Measurements from ENCODE around the gene UQCC2. TPM values are rescaled to one million over a fixed set of nuclear protein-coding genes. Genes with fewer than 3 reads are reported as not detected.

The UQCC2 gene
- total and polyA plus RNA-seq, 2 of the 8 experiments (the other 6 are each of a cell fraction or from before 2014, with no cell fraction given) = 52.1 to 104 TPM

DNA sequence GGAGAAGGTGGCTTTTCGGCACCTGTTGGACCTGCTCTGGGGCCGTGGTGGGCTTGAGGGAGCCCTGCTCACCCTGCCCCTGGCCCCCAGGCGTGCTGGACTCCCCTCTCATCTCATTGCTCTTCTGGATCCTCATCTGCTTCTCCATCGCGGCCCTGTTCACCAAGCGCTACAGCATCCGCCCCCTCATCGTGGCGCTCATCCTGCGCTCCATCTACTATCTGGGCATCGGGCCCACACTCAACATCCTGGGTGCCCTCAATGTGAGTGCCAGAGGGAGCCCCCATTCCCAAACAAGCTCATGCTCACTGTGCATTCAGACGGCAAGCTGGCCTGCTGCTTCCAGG is 22.4 kb downstream of the UQCC2 start:
- Histone ChIP-seq H3K36me3 (ENCODE audit: control insufficient read depth in 2 of 4, insufficient read depth in 4 of 4, low read length in 3 of 4) (peaks cover 16 to 60% (median 49%) of the 10 kb centered on the region in 4 experiments), H4K20me1 (replicated peaks in 1 of 2; ENCODE audit: control insufficient read depth in 1 of 2, insufficient read depth in 2 of 2, low read length in 2 of 2) (peaks cover 0 to 11% of the 10 kb centered on the region in 2 experiments), H3K23me2 (ENCODE audit: low read depth, low read length) (no peaks in the 10 kb centered on the region), H3K9ac (replicated peaks in 1 of 4; ENCODE audit: extremely low read depth in 1 of 4, low read depth in 3 of 4, low read length in 3 of 4) (no peak overlapping the region), H3K79me1 (ENCODE audit: low read depth, low read length) (no peaks in the 10 kb centered on the region), H4K5ac (ENCODE audit: insufficient read length, low read depth, low read length) (no peak overlapping the region), H3K27me3 (replicated peaks in 1 of 4; ENCODE audit: control insufficient read depth in 3 of 4, extremely low read depth in 1 of 4, insufficient read depth in 3 of 4, low read length in 3 of 4) (no peaks in the 10 kb centered on the region), H2BK120ac (replicated peaks; ENCODE audit: low read depth, low read length) (no peak overlapping the region), H2BK15ac (ENCODE audit: low read length) (no peak overlapping the region), H3K79me2 (ENCODE audit: control insufficient read depth in 1 of 2, insufficient read depth in 2 of 2, low read length in 2 of 2) (no peaks in the 10 kb centered on the region), H3K4ac (replicated peaks; ENCODE audit: insufficient read length, low read depth, low read length) (no peak overlapping the region), H2BK20ac (ENCODE audit: low read length) (no peak overlapping the region), H2AFZ (ENCODE audit: low read length) (no peak overlapping the region), H4K8ac (ENCODE audit: extremely low read depth, insufficient read depth, low read length) (no peak overlapping the region), H3K9me3 (ENCODE audit: insufficient read depth in 2 of 2, low read depth in 1 of 2, low read length in 1 of 2) (no peaks in the 10 kb centered on the region), H3K23ac (ENCODE audit: insufficient read length) (no peak overlapping the region), H2BK5ac (ENCODE audit: low read depth, low read length) (no peak overlapping the region), H3K14ac (ENCODE audit: insufficient read length) (no peak overlapping the region), H2AK5ac (ENCODE audit: low read depth, low read length) (no peak overlapping the region), H4K91ac (replicated peaks; ENCODE audit: insufficient read length, low read length) (no peak overlapping the region), H3K4me3 (ENCODE audit: extremely low read depth in 1 of 4, insufficient read depth in 2 of 4, low read depth in 3 of 4, low read length in 4 of 4) (no peak overlapping the region), H3K18ac (ENCODE audit: extremely low read depth, low read length) (no peak overlapping the region), H3K56ac (replicated peaks; ENCODE audit: insufficient read length, low read depth, low read length) (no peak overlapping the region), H2BK12ac (ENCODE audit: low read depth, low read length) (no peak overlapping the region), H3K4me1 (replicated peaks in 1 of 4; ENCODE audit: control insufficient read depth in 3 of 4, insufficient read depth in 4 of 4, low read length in 3 of 4) (peaks cover 0 to 5% (median 1%) of the 10 kb centered on the region in 4 experiments; a peak in 3 of 7 replicates), H3K4me2 (ENCODE audit: insufficient read depth in 1 of 2, low read depth in 2 of 2, low read length in 2 of 2) (no peak overlapping the region), H3K27ac (ENCODE audit: low read depth, low read length) (no peak overlapping the region)
- WGBS, 2 experiments (ENCODE audit: extremely low coverage in 1 of 2, insufficient coverage in 1 of 2, insufficient read length in 1 of 2, insufficient replicate concordance in 2 of 2, low coverage in 1 of 2, low lambda C conversion rate in 2 of 2, missing lambda C conversion rate in 1 of 2) = 84% methylated on average over 12 of the region's 12 CpGs; no CpG with 5 or more reads in 1 of the 2 experiments
- ChIA-PET CTCF (ENCODE audit: partially characterized antibody) (interaction anchor here (2.0 kb wide), 1 partner anchor 11 kb away, joined by 11 read pairs; no protein-coding TSS in a partner anchor), POLR2A (ENCODE audit: partially characterized antibody) (no interaction called here)
- FAIRE-seq (no peak), DNase-seq (ENCODE audit: low read depth in 1 of 2, low spot score in 2 of 2) (no peak)
- TF ChIP-seq EZH2 (IDR thresholded peaks at IDR 0.05; ENCODE audit: low read depth, low read length, severe bottlenecking) (no peak), SAP30 (IDR thresholded peaks at IDR 0.05; ENCODE audit: insufficient read depth, insufficient replicate concordance, low read length) (no peak), KDM4A (IDR thresholded peaks at IDR 0.05; ENCODE audit: low read depth, low read length, severe bottlenecking) (no peak), PHF8 (conservative IDR thresholded peaks at IDR 0.05; ENCODE audit: low read depth, low read length) (no peak), NANOG (IDR thresholded peaks at IDR 0.05; ENCODE audit: insufficient read depth, low read depth, low read length, poor library complexity, severe bottlenecking) (no peak), CEBPB (IDR thresholded peaks at IDR 0.05; ENCODE audit: low read depth, low read length) (no peak), RBBP5 (IDR thresholded peaks at IDR 0.05; ENCODE audit: borderline replicate concordance, low read depth, low read length) (no peak), KDM5A (IDR thresholded peaks at IDR 0.05; ENCODE audit: low read length) (no peak), GABPA (IDR thresholded peaks at IDR 0.05; ENCODE audit: borderline replicate concordance, insufficient read depth, low read length) (no peak), YY1 (IDR thresholded peaks at IDR 0.05; ENCODE audit: low read depth, low read length) (no peak), POLR2A (IDR thresholded peaks at IDR 0.05; ENCODE audit: control extremely low read depth in 1 of 2, low read depth in 2 of 2, low read length in 2 of 2) (no peak), ZNF274 (IDR thresholded peaks at IDR 0.05; ENCODE audit: borderline replicate concordance, extremely low read depth, low read length) (no peak)
- TF ChIP-seq, protein P1, sequence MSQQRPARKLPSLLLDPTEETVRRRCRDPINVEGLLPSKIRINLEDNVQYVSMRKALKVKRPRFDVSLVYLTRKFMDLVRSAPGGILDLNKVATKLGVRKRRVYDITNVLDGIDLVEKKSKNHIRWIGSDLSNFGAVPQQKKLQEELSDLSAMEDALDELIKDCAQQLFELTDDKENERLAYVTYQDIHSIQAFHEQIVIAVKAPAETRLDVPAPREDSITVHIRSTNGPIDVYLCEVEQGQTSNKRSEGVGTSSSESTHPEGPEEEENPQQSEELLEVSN (IDR thresholded peaks at IDR 0.05) = no peak
